HepG2 (cell line): Measurements from ENCODE around the gene RAMAC. TPM values are rescaled to one million over a fixed set of nuclear protein-coding genes. Genes with fewer than 3 reads are reported as not detected.
A peak's percentile ranks its signal among the peaks of the same experiment; 100 is the strongest.

Source experiments
- ARHGAP35 ChIP-seq: sonication (generic); formaldehyde crosslinking; IDR thresholded peaks from 2 replicates; pipeline ENCODE4 v1.9.0; 2022; ENCODE audit warnings: mild to moderate bottlenecking, inconsistent platforms, moderate library complexity, missing genetic modification reagents, borderline replicate concordance
- BORCS8-MEF2B ChIP-seq: sonication (generic); formaldehyde crosslinking; IDR thresholded peaks from 2 replicates; pipeline ENCODE4 v1.8.0; 2022; ENCODE audit warnings: mild to moderate bottlenecking, missing genetic modification reagents
- ELF3 ChIP-seq: IDR thresholded peaks from 2 replicates; pipeline ENCODE4 v1.6.1; 2016; ENCODE audit warnings: missing genetic modification reagents, missing compliant biosample characterization
- FOSL1 ChIP-seq: sonication (generic); formaldehyde crosslinking; IDR thresholded peaks from 2 replicates; pipeline ENCODE4 v1.9.0; 2021; ENCODE audit warnings: missing genetic modification reagents, borderline replicate concordance
- FOXP4 ChIP-seq: sonication (generic); formaldehyde crosslinking; IDR thresholded peaks from 2 replicates; pipeline ENCODE4 v1.4.0; 2020; ENCODE audit warnings: missing genetic modification reagents
- GZF1 ChIP-seq: sonication (generic); formaldehyde crosslinking; IDR thresholded peaks from 2 replicates; pipeline ENCODE4 v1.5.1; 2020; ENCODE audit warnings: mild to moderate bottlenecking, missing genetic modification reagents
- KAT8 ChIP-seq: IDR thresholded peaks from 2 replicates; pipeline ENCODE4 v1.6.1; 2016; ENCODE audit warnings: missing genetic modification reagents, missing compliant biosample characterization
- KLF6 ChIP-seq: IDR thresholded peaks from 2 replicates; pipeline ENCODE4 v1.8.0; 2016; ENCODE audit warnings: missing biosample characterization, missing genetic modification reagents
- MEF2D ChIP-seq: sonication (generic); formaldehyde crosslinking; IDR thresholded peaks from 2 replicates; pipeline ENCODE4 v1.5.1; 2020; ENCODE audit warnings: mild to moderate bottlenecking, missing genetic modification reagents
- NONO ChIP-seq, 2 experiments: fragments of 450-650 bp in 1 of 2; sonication (generic) in 1 of 2; formaldehyde crosslinking in 1 of 2; IDR thresholded peaks in 1 of 2; conservative IDR thresholded peaks in 1 of 2; 2 replicates each; pipeline versions ENCODE4 v1.6.1 to v1.8.0; 2017 to 2022; ENCODE audit warnings: mild to moderate bottlenecking in 1 of 2, missing genetic modification reagents in 1 of 2, moderate library complexity in 1 of 2
- REPIN1 ChIP-seq: sonication (generic); formaldehyde crosslinking; IDR thresholded peaks from 2 replicates; pipeline ENCODE4 v1.8.0; 2022; ENCODE audit warnings: missing genetic modification reagents, low read depth, mild to moderate bottlenecking, borderline replicate concordance
- SOX5 ChIP-seq: IDR thresholded peaks from 2 replicates; pipeline ENCODE4 v1.6.1; 2016; ENCODE audit warnings: borderline replicate concordance
- STAG1 ChIP-seq: sonication (generic); formaldehyde crosslinking; IDR thresholded peaks from 2 replicates; pipeline ENCODE4 v1.4.0; 2020; ENCODE audit warnings: missing genetic modification reagents
- ZNF12 ChIP-seq: sonication (generic); formaldehyde crosslinking; IDR thresholded peaks from 2 replicates; pipeline ENCODE4 v1.5.0; 2020; ENCODE audit warnings: missing genetic modification reagents
- ZNF430 ChIP-seq: sonication (generic); formaldehyde crosslinking; IDR thresholded peaks from 2 replicates; pipeline ENCODE4 v1.9.0; 2021; ENCODE audit warnings: mild to moderate bottlenecking, missing genetic modification reagents
- ZNF615 ChIP-seq: sonication (generic); formaldehyde crosslinking; IDR thresholded peaks from 2 replicates; pipeline ENCODE4 v1.5.0; 2020; ENCODE audit warnings: mild to moderate bottlenecking, missing genetic modification reagents, borderline replicate concordance
- polyA plus RNA-seq, 8 experiments: library from polyadenylated mRNA; depleted of rRNA in 3 of 8; stranded (reverse) in 7 of 8; unstranded in 1 of 8; fragments of >200 nt; fragmentation: Illumina TruSeq in 4 of 8; extraction: Trizol in 4 of 8; gene quantifications; 2 replicates each; pipeline versions ENCODE4 v1.2.1 to v1.2.3, GENCODE V29; 2011 to 2016; ENCODE audit warnings: low read depth in 4 of 8, missing spikeins in 1 of 8, mixed read lengths in 1 of 8; ENCODE audit not compliant: insufficient read depth in 1 of 8
- total RNA-seq, 5 experiments: library from RNA; depleted of rRNA; stranded (reverse); fragments of >200 nt; fragmentation: Illumina TruSeq; extraction: Trizol; gene quantifications; 2 replicates each; pipeline ENCODE4 v1.2.3, GENCODE V29; 2016; ENCODE audit warnings: low read depth in 1 of 5
- TF ChIP-seq, protein P1 (sequence below): IDR thresholded peaks from 2 replicates; pipeline ENCODE4 v1.6.1; 2018; ENCODE audit warnings: missing genetic modification reagents, mild to moderate bottlenecking, missing compliant biosample characterization
- TF ChIP-seq, protein P2 (sequence below): sonication (generic); formaldehyde crosslinking; IDR thresholded peaks from 2 replicates; pipeline ENCODE4 v1.5.1; 2020; ENCODE audit warnings: missing genetic modification reagents, mild to moderate bottlenecking, borderline replicate concordance
- TF ChIP-seq, protein P3 (sequence below): sonication (generic); formaldehyde crosslinking; IDR thresholded peaks from 2 replicates; pipeline ENCODE4 v1.4.0; 2020; ENCODE audit warnings: missing genetic modification reagents, borderline replicate concordance
- TF ChIP-seq, protein P4 (sequence below): sonication (generic); formaldehyde crosslinking; IDR thresholded peaks from 2 replicates; pipeline ENCODE4 v1.5.0; 2020; ENCODE audit warnings: missing genetic modification reagents

The RAMAC gene
- total and polyA plus RNA-seq, 2 of the 13 experiments (the other 11 are each of a cell fraction or from before 2014, with no cell fraction given), result 22.2 to 45.9 TPM

GRCh38 chr15:83010709-83011270 lies 24.8 kb downstream of the RAMAC start (continued):
- TF ChIP-seq MEF2D (CRISPR knock-in tag) (no peak), ARHGAP35 (no peak), SOX5 (CRISPR knock-in tag) (no peak), BORCS8-MEF2B (CRISPR knock-in tag) (no peak; the same call in 1 of the 2 replicates), ZNF12 (CRISPR knock-in tag) (no peak), ZNF430 (CRISPR knock-in tag) (peak; percentile 9; the same call in 1 of the 2 replicates), ELF3 (CRISPR knock-in tag) (no peak), KAT8 (CRISPR knock-in tag) (no peak), FOSL1 (no peak), FOXP4 (CRISPR knock-in tag) (no peak), REPIN1 (CRISPR knock-in tag) (peak; percentile 42; the same call in 1 of the 2 replicates), GZF1 (CRISPR knock-in tag) (no peak), ZNF615 (CRISPR knock-in tag) (0 out of 2 replicates have a peak, but pooled peaks have one; percentile 14), STAG1 (peak; percentile 57), NONO (IDR thresholded peaks at IDR 0.05) (no peak), NONO (CRISPR knock-in tag; conservative IDR thresholded peaks at IDR 0.05) (no peak), KLF6 (no peak)
- TF ChIP-seq, protein P1, sequence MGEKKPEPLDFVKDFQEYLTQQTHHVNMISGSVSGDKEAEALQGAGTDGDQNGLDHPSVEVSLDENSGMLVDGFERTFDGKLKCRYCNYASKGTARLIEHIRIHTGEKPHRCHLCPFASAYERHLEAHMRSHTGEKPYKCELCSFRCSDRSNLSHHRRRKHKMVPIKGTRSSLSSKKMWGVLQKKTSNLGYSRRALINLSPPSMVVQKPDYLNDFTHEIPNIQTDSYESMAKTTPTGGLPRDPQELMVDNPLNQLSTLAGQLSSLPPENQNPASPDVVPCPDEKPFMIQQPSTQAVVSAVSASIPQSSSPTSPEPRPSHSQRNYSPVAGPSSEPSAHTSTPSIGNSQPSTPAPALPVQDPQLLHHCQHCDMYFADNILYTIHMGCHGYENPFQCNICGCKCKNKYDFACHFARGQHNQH, result no peak
- TF ChIP-seq, protein P2, sequence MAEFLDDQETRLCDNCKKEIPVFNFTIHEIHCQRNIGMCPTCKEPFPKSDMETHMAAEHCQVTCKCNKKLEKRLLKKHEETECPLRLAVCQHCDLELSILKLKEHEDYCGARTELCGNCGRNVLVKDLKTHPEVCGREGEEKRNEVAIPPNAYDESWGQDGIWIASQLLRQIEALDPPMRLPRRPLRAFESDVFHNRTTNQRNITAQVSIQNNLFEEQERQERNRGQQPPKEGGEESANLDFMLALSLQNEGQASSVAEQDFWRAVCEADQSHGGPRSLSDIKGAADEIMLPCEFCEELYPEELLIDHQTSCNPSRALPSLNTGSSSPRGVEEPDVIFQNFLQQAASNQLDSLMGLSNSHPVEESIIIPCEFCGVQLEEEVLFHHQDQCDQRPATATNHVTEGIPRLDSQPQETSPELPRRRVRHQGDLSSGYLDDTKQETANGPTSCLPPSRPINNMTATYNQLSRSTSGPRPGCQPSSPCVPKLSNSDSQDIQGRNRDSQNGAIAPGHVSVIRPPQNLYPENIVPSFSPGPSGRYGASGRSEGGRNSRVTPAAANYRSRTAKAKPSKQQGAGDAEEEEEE (CRISPR knock-in tag), result 0 out of 2 replicates have a peak, but pooled peaks have one; percentile 2
- TF ChIP-seq, protein P3, sequence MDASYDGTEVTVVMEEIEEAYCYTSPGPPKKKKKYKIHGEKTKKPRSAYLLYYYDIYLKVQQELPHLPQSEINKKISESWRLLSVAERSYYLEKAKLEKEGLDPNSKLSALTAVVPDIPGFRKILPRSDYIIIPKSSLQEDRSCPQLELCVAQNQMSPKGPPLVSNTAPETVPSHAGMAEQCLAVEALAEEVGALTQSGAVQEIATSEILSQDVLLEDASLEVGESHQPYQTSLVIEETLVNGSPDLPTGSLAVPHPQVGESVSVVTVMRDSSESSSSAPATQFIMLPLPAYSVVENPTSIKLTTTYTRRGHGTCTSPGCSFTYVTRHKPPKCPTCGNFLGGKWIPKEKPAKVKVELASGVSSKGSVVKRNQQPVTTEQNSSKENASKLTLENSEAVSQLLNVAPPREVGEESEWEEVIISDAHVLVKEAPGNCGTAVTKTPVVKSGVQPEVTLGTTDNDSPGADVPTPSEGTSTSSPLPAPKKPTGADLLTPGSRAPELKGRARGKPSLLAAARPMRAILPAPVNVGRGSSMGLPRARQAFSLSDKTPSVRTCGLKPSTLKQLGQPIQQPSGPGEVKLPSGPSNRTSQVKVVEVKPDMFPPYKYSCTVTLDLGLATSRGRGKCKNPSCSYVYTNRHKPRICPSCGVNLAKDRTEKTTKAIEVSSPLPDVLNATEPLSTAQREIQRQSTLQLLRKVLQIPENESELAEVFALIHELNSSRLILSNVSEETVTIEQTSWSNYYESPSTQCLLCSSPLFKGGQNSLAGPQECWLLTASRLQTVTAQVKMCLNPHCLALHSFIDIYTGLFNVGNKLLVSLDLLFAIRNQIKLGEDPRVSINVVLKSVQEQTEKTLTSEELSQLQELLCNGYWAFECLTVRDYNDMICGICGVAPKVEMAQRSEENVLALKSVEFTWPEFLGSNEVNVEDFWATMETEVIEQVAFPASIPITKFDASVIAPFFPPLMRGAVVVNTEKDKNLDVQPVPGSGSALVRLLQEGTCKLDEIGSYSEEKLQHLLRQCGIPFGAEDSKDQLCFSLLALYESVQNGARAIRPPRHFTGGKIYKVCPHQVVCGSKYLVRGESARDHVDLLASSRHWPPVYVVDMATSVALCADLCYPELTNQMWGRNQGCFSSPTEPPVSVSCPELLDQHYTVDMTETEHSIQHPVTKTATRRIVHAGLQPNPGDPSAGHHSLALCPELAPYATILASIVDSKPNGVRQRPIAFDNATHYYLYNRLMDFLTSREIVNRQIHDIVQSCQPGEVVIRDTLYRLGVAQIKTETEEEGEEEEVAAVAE (CRISPR knock-in tag), result no peak
- TF ChIP-seq, protein P4, sequence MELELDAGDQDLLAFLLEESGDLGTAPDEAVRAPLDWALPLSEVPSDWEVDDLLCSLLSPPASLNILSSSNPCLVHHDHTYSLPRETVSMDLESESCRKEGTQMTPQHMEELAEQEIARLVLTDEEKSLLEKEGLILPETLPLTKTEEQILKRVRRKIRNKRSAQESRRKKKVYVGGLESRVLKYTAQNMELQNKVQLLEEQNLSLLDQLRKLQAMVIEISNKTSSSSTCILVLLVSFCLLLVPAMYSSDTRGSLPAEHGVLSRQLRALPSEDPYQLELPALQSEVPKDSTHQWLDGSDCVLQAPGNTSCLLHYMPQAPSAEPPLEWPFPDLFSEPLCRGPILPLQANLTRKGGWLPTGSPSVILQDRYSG, result no peak
